A549 (cell line): ENCODE measurements around the gene RIN3.

Experiments used
- CTCF ChIP-seq: fragments of >200 bp; sonication (Bioruptor Twin); formaldehyde crosslinking; IDR thresholded peaks from 3 replicates; pipeline ENCODE4 v1.5.1; 2016
- NFE2L2 ChIP-seq: fragments of 150-350 bp; conservative IDR thresholded peaks from 2 replicates; pipeline ENCODE4 v1.6.1; 2014; ENCODE audit warnings: low read length
- POLR2A ChIP-seq: IDR thresholded peaks from 2 replicates; pipeline ENCODE4 v1.6.1; 2012; ENCODE audit warnings: mild to moderate bottlenecking, low read length
- RFX5 ChIP-seq: fragments of 450-650 bp; IDR thresholded peaks from 2 replicates; pipeline ENCODE4 v1.7.1; 2014; ENCODE audit warnings: antibody characterized with exemption, mild to moderate bottlenecking, moderate library complexity

DNA sequence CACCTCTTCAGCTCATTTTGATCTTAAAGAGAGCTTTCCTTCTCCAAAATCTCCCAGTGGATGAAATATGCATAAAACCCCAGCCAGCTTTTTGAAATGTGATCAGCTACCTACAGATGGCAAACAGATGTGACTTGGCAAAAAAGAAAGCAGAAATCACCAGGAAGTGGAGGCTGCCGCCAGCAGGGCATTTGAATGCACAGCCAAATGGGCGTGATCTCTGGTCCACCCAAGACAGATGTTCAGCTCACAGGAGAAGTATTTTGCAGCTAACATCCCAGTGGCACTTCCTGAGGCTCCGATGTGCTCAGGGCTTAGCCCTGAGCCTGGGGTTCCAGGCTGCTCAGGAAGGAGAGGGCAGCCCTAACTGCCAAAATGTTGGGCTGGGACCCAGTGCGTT lies 156.6 kb downstream of the RIN3 start:
- no peak for TF ChIP-seq RFX5
- TF ChIP-seq POLR2A = no peak
- TF ChIP-seq NFE2L2 = no peak
- no peak for TF ChIP-seq CTCF
